Breast epithelium (tissue), 4 donors: ENCODE measurements around the gene PTPN3. TPM values are rescaled to one million over a fixed set of nuclear protein-coding genes. Genes with fewer than 3 reads are reported as not detected.
A peak's percentile ranks its signal among the peaks of the same experiment; 100 is the strongest.

Experiments
- DNase-seq, 2 donors: peaks; one replicate each; pipeline ENCODE4 v3.0.0-alpha.2; 2019; ENCODE audit warnings: low spot score in 2 of 2
- H3K27ac ChIP-seq, 2 donors: fragments of 200-600 bp; sonication (generic) in 1 of 2; one replicate each; pipeline ENCODE4 v1.5.1; 2016 to 2019; ENCODE audit warnings: mild to moderate bottlenecking in 1 of 2
- H3K27me3 ChIP-seq, 2 donors: fragments of 200-600 bp; sonication (generic) in 1 of 2; one replicate each; pipeline versions ENCODE4 v1.5.1 to v1.6.0; 2017 to 2019; ENCODE audit warnings: control low read depth in 1 of 2, mild to moderate bottlenecking in 1 of 2
- H3K36me3 ChIP-seq: fragments of 200-600 bp; one replicate; pipeline ENCODE4 v1.5.1; 2019
- H3K4me1 ChIP-seq, 2 donors: fragments of 200-600 bp; sonication (generic); one replicate each; pipeline ENCODE4 v1.5.1; 2016 to 2019; ENCODE audit warnings: control low read depth in 1 of 2
- H3K4me3 ChIP-seq, 3 donors: fragments of 200-600 bp; sonication (generic); 1 replicate in 2 of 3; 2 replicates in 1 of 3; pipeline ENCODE4 v1.5.1; 2016 to 2019; ENCODE audit warnings: mild to moderate bottlenecking in 3 of 3, moderate library complexity in 2 of 3
- H3K9me3 ChIP-seq, 2 donors: fragments of 200-600 bp; sonication (generic) in 1 of 2; one replicate each; pipeline ENCODE4 v1.5.1; 2016 to 2019; ENCODE audit warnings: control low read depth in 1 of 2
- POLR2A ChIP-seq: fragments of 450-650 bp; IDR thresholded peaks from one replicate; pipeline ENCODE4 v1.6.1; 2016; ENCODE audit warnings: antibody characterized with exemption, mild to moderate bottlenecking, moderate library complexity
- POLR2AphosphoS5 ChIP-seq, 3 donors: sonication (generic); formaldehyde crosslinking; IDR thresholded peaks; one replicate each; pipeline ENCODE4 v1.6.1; 2017; ENCODE audit warnings: antibody characterized with exemption in 3 of 3
- intact Hi-C: fragments of 100-400 bp; cut with DNase I; formaldehyde crosslinking; loops from one replicate; pipeline ENCODE4 v1.15.1; 2023; ENCODE audit warnings: low total_unique reads
- total RNA-seq, 3 donors: library from RNA; depleted of rRNA; stranded (reverse); fragments of >200 nt; gene quantifications; one replicate each; pipeline ENCODE4 v1.1.0, GENCODE V29; 2016
- TF ChIP-seq, protein P1 (sequence below), 3 donors: fragments of 450-650 bp; IDR thresholded peaks; one replicate each; pipeline ENCODE4 v1.5.1; 2016 to 2017; ENCODE audit warnings: antibody characterized with exemption in 3 of 3, mild to moderate bottlenecking in 3 of 3, moderate library complexity in 3 of 3

Gene PTPN3
- total RNA-seq, 3 donors from 2014 or later, result 4.2 to 21.2 (median 14.4) TPM

DNA sequence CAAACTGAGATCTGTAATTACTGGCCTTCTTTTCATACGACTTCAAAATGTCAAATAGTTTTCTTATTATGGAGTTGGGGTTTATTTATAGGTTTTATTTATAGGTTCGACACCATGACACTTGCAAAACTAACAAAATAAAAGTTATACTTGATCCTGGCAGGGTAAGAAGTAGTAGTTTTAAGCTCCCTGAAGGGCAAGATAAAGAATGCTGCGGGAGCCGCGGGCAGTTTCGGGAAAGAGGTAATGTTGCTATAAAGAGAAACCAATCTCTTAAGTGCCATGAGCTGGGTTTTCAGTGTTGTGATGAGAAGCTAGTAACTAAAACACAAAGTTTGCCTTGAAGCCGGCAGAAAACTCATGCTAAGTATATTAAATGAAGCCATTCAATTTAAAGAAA lies 24.8 kb downstream of the PTPN3 start:
- Histone ChIP-seq H3K27ac (peak overlapping the region in 1 of 2 donors; percentile 16), H3K9me3 (no peaks in the 10 kb centered on the region), H3K4me3 (no peak overlapping the region), H3K27me3 (no peaks in the 10 kb centered on the region), H3K4me1 (no peaks in the 10 kb centered on the region), H3K36me3 (no peaks in the 10 kb centered on the region)
- DNase-seq, result no peak
- intact Hi-C loops, result no loop called here
- TF ChIP-seq POLR2AphosphoS5 (IDR thresholded peaks at IDR 0.05) (no peak), POLR2A (no peak)

DNA sequence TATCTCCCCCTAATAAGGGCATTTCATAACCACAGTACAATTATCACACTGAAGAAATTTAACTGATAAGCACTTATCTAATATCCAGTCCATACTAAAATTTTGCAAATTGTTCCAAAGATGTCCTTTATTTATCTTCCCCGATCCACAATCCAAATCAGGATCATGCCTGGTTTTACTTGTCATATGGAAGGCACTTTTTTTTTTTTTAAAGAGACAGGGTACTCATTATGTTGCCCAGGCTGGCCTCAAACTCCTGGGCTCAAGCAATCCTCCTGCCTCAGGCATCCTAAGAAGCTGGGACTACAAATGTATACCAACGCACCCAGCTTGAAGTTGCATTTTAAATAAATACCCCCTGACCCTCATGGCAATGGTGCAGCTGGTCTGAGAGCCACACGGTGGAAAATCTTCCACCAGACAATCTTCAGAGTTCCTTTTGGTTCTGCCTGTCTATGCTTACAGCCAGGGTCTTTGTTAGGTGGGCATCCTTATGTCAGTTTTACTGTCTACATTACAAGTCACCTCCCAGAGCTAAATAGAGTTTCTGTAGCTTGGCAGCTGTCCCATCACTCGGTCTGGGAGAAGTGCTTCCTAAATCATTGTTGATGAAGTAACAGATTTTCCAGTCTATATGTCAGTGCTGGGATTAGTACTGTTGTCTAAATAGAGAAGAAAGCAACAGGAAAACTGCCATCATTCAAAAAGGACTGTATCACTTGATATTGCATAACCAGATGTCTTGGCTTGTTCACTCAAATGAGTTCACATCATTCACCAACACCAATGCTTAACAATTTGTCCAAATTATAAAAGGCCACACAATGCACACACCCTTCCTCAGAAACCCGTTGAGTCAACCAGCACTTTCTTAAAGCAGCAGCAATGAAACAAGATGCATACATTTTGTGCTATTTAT lies 26.4 kb downstream of the PTPN3 start:
- TF ChIP-seq POLR2AphosphoS5 (IDR thresholded peaks at IDR 0.05), result no peak
- no peak for TF ChIP-seq POLR2A
- TF ChIP-seq, protein P1, sequence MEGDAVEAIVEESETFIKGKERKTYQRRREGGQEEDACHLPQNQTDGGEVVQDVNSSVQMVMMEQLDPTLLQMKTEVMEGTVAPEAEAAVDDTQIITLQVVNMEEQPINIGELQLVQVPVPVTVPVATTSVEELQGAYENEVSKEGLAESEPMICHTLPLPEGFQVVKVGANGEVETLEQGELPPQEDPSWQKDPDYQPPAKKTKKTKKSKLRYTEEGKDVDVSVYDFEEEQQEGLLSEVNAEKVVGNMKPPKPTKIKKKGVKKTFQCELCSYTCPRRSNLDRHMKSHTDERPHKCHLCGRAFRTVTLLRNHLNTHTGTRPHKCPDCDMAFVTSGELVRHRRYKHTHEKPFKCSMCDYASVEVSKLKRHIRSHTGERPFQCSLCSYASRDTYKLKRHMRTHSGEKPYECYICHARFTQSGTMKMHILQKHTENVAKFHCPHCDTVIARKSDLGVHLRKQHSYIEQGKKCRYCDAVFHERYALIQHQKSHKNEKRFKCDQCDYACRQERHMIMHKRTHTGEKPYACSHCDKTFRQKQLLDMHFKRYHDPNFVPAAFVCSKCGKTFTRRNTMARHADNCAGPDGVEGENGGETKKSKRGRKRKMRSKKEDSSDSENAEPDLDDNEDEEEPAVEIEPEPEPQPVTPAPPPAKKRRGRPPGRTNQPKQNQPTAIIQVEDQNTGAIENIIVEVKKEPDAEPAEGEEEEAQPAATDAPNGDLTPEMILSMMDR (IDR thresholded peaks at IDR 0.05), result no peak
- Histone ChIP-seq H3K4me3 (no peak overlapping the region), H3K27me3 (no peaks in the 10 kb centered on the region), H3K27ac (no peak overlapping the region), H3K36me3 (no peaks in the 10 kb centered on the region), H3K9me3 (no peaks in the 10 kb centered on the region), H3K4me1 (no peaks in the 10 kb centered on the region)
- DNase-seq, result no peak
- intact Hi-C loops, result no loop called here

DNA sequence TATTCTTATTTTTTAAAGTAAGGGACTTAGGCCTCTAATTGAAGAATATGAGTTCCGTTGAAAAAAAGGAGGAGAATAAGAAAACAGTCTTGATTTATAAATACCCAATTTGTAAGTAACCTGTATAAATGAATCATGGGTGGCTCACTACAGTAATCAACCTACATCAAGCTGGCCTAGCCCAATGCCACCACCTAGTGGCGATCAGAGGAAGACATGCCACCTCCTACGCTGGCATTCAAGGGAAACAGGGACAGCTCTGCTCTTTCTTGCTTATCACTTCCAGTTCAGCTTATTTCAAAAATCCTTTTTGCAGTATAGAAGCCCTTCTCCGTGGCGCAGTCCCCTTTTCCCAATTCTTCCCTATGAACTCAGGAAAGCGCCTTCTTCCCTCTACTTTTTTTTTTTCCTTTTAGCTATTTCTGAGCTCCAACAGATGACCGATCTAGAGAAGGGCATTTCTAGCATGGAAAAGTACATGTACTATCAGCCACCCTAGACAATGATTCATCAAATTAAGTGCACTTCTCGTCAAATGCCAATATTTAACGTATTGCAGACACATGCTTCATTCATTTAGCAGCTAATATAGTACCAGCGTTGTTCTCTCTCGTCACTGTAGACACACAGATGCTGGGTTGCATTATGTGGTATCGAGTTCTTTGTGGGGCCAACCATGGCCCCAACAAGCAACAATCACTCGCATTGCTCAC lies 28.3 kb downstream of the PTPN3 start:
- H3K27ac ChIP-seq, result no peak overlapping the region
- TF ChIP-seq POLR2AphosphoS5 (IDR thresholded peaks at IDR 0.05) (peak in 1 of 3 donors; percentile 3), POLR2A (no peak)
- TF ChIP-seq, protein P1 (IDR thresholded peaks at IDR 0.05), result peak; percentile 52 to 80 (median 67)
- H3K4me3 ChIP-seq, result no peak overlapping the region
- DNase-seq, result peak; percentile 60 to 71
- no peaks in the 10 kb centered on the region for H3K36me3 ChIP-seq
- intact Hi-C loops, result no loop called here
- H3K9me3 ChIP-seq, result no peaks in the 10 kb centered on the region
- no peaks in the 10 kb centered on the region for H3K27me3 ChIP-seq
- H3K4me1 ChIP-seq, result no peaks in the 10 kb centered on the region

DNA sequence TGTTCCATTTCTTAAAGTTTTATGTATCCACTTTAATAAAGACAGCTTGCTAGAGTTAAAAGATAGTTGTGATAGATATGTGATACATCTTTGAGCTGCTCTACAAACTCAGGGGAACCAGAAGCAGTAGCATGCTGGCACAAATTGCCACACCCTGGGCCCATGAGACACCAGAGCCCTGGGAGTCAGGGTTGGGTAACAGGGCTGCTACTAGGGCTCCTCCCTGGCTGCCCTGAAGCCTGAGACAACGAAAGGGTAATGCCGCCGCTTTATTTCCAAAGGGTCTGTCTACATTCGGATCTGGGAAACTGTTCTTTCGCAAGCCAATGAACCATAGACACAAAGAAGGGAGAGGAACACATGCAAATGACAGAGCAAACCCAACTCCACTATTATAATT lies 29.2 kb downstream of the PTPN3 start:
- no peaks in the 10 kb centered on the region for H3K36me3 ChIP-seq
- H3K4me3 ChIP-seq, result no peak overlapping the region
- no peak for TF ChIP-seq POLR2AphosphoS5 (IDR thresholded peaks at IDR 0.05)
- TF ChIP-seq, protein P1 (IDR thresholded peaks at IDR 0.05), result no peak
- TF ChIP-seq POLR2A, result no peak
- no peak overlapping the region for H3K27ac ChIP-seq
- H3K27me3 ChIP-seq, result no peaks in the 10 kb centered on the region
- no peaks in the 10 kb centered on the region for H3K9me3 ChIP-seq
- intact Hi-C loops, result no loop called here
- H3K4me1 ChIP-seq, result no peaks in the 10 kb centered on the region
- no peak for DNase-seq

DNA sequence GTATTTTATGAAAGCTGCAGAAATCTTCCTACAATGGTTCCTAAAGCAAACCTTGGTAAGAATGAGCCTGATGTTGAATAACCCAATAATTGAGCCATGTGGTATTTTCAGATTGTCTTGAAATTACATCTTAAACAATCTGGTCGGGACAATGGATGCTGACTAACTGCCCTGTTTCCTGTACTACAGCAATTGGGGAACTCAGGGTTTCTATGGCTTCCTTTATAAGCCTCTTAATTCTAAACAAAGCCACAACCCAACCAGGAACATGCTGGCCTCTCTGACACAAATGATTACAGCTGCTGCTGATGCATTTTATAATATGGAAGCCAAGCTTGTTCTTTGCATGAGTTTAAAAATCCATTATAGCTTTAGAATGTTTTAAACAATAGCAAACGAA lies 30.2 kb downstream of the PTPN3 start:
- intact Hi-C loops, result no loop called here

More for the DNA sequence above, 30.2 kb downstream of the PTPN3 start:
- H3K27ac ChIP-seq, result no peak overlapping the region
- H3K36me3 ChIP-seq, result no peaks in the 10 kb centered on the region
- no peaks in the 10 kb centered on the region for H3K9me3 ChIP-seq
- no peaks in the 10 kb centered on the region for H3K4me1 ChIP-seq
- no peak for DNase-seq
- no peak overlapping the region for H3K4me3 ChIP-seq
- no peaks in the 10 kb centered on the region for H3K27me3 ChIP-seq
- no peak for TF ChIP-seq POLR2A
- TF ChIP-seq, protein P1 (IDR thresholded peaks at IDR 0.05), result no peak
- no peak for TF ChIP-seq POLR2AphosphoS5 (IDR thresholded peaks at IDR 0.05)
